Measurements from ENCODE around the gene BMP8A.

Gene BMP8A

GRCh38 chr1:39542924-39543323 is 51.5 kb downstream of the BMP8A start:
- TF ChIP-seq, protein P1, sequence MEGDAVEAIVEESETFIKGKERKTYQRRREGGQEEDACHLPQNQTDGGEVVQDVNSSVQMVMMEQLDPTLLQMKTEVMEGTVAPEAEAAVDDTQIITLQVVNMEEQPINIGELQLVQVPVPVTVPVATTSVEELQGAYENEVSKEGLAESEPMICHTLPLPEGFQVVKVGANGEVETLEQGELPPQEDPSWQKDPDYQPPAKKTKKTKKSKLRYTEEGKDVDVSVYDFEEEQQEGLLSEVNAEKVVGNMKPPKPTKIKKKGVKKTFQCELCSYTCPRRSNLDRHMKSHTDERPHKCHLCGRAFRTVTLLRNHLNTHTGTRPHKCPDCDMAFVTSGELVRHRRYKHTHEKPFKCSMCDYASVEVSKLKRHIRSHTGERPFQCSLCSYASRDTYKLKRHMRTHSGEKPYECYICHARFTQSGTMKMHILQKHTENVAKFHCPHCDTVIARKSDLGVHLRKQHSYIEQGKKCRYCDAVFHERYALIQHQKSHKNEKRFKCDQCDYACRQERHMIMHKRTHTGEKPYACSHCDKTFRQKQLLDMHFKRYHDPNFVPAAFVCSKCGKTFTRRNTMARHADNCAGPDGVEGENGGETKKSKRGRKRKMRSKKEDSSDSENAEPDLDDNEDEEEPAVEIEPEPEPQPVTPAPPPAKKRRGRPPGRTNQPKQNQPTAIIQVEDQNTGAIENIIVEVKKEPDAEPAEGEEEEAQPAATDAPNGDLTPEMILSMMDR (conservative IDR thresholded peaks at IDR 0.05) = no peak
- H3K27ac ChIP-seq = no peak overlapping the region; the same call in 1 of the 2 replicates

GRCh38 chr1:39544327-39544726 is 52.9 kb downstream of the BMP8A start:
- TF ChIP-seq, protein P1 (conservative IDR thresholded peaks at IDR 0.05) = no peak
- H3K27ac ChIP-seq = peak overlapping the region; percentile 62

- TF ChIP-seq, protein P1 (conservative IDR thresholded peaks at IDR 0.05) = no peak
- H3K27ac ChIP-seq = peak overlapping the region; percentile 62
Observed at GRCh38 chr1:39545531-39545930, 54.1 kb downstream of the BMP8A start.

DNA sequence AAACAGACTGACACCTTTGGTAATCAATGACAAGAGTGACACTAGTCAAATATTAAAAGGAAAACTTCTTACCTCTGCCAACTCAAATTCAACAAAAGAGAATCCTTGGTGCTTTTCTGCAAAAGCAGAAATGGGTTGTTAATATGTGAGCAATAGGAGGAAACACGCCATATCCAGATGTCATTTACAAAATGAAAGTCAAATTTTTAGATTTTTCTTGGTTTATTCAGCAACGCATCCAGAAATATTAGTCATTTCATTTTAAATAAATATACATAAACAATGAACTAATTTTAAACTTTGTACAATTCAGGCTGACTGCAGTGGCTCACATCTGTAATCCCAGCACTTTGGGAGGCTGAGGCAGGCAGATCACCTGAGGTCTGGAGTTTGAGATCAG is 62.8 kb downstream of the BMP8A start:
- no peak overlapping the region for H3K27ac ChIP-seq
- TF ChIP-seq, protein P1 (conservative IDR thresholded peaks at IDR 0.05) = no peak

- TF ChIP-seq, protein P1 (conservative IDR thresholded peaks at IDR 0.05) = no peak
- no peak overlapping the region for H3K27ac ChIP-seq
Observed at GRCh38 chr1:39561279-39561678, 69.8 kb downstream of the BMP8A start.

DNA sequence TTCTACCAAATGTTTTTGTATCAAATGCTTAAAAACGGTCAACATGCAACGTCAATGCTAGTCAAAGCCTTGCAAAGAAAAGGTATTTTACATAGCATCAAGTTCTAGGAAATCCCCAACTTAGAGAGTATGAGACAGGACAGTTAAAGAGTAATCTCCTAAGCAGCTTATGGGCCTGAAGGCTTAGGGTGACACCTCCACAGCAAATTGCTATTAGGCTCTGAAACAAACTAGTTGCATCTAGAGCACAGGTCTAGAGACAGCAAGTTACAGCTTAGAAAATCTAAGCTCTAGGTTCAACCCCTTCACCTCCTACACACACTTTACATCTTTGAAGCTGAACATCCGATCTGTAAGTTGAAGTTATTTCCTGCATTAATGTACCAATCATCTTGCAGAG is 71.5 kb downstream of the BMP8A start:
- TF ChIP-seq, protein P1 (conservative IDR thresholded peaks at IDR 0.05) = no peak
- H3K27ac ChIP-seq = no peak overlapping the region

DNA sequence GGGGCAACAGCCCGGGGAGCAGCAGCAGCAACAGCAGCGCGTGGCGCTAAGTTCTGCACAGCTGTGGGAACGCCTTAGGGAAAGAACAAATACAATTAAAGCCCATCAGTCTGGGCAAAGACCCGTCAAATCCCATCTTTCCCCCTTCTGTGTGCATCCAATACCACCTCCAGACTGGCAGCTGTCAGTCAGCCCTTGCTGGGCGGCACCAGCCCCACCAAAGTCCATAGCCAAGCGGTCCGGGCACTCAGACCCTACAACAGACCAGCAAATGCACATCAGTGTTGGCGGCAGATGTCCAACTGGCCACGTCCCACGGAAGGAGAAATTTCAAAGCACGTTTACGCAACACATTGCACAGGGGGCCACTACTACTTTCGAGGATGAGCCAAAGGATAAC is 72.2 kb downstream of the BMP8A start:
- H3K27ac ChIP-seq = no peak overlapping the region
- TF ChIP-seq, protein P1 (conservative IDR thresholded peaks at IDR 0.05) = no peak

DNA sequence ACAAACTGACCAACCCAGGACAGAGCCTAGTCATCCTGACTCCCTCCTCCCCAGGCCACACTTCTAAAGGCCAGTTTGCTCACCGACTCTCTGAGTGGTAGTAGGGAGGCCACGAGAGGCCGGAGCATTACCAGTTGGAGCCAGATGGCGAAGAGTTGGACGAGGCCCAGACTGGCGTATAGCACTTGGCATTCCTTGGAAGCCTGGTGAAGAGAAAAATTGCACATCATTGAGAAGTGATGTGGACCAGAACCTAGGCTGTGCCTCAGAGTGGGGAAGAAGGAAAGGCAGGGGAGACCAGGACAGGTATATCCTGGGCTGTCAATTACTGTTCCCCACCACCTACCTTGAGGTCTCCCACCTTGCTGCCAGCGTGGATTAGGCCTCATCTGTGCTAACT is 72.9 kb downstream of the BMP8A start:
- H3K27ac ChIP-seq = no peak overlapping the region
- TF ChIP-seq, protein P1 (conservative IDR thresholded peaks at IDR 0.05) = no peak
